CD4-positive, alpha-beta T cell (primary cell): ENCODE measurements around the gene DIO1. TPM values are rescaled to one million over a fixed set of nuclear protein-coding genes. Genes with fewer than 3 reads are reported as not detected.
A peak's percentile ranks its signal among the peaks of the same experiment; 100 is the strongest.

ENCODE experiments used
- ATAC-seq: fragments of 200-7000 bp; cut with Tn5 transposase; one replicate; pipeline ENCODE4 v1.10.0; 2022; ENCODE audit warnings: mild to moderate bottlenecking; ENCODE audit not compliant: poor library complexity
- CTCF ChIA-PET: fragments of 350-600 bp; sonication (Branson Sonifier 250); formaldehyde crosslinking; loops from one replicate; lab custom pipeline; 2021; ENCODE audit warnings: antibody characterized with exemption, inconsistent platforms; lab: Charles Lee
- POLR2A ChIA-PET: fragments of 350-600 bp; sonication (Branson Sonifier 250); formaldehyde crosslinking; loops from one replicate; lab custom pipeline; 2021; ENCODE audit warnings: antibody characterized with exemption, inconsistent platforms; lab: Charles Lee
- DNase-seq, 14 experiments: peaks; one replicate each; pipeline ENCODE4 v3.0.0-alpha.2; 2013 to 2020; ENCODE audit warnings: mixed read lengths in 2 of 14
- H3K27ac ChIP-seq, 2 donors: one replicate each; pipeline versions ENCODE4 v1.5.1 to v1.7.0; 2013; ENCODE audit warnings: low read length in 2 of 2, low read depth in 1 of 2, mild to moderate bottlenecking in 1 of 2
- H3K27me3 ChIP-seq, 2 experiments: 1 replicate in 1 of 2; 2 replicates in 1 of 2; pipeline versions ENCODE4 v1.6.1 to v1.7.0; 2013; ENCODE audit warnings: low read length in 2 of 2, control low read depth in 1 of 2, mild to moderate bottlenecking in 1 of 2, moderate library complexity in 1 of 2; ENCODE audit not compliant: insufficient read depth in 2 of 2, control insufficient read depth in 1 of 2
- H3K36me3 ChIP-seq: one replicate; pipeline ENCODE4 v1.6.1; 2013; ENCODE audit warnings: low read length, control low read depth; ENCODE audit not compliant: insufficient read depth
- H3K4me1 ChIP-seq: one replicate; pipeline ENCODE4 v1.6.1; 2013; ENCODE audit warnings: low read length, control low read depth; ENCODE audit not compliant: insufficient read depth
- H3K4me3 ChIP-seq: one replicate; pipeline ENCODE4 v1.5.1; 2013; ENCODE audit warnings: mild to moderate bottlenecking, low read length, moderate library complexity
- H3K9me3 ChIP-seq, 2 experiments: 1 replicate in 1 of 2; 2 replicates in 1 of 2; pipeline versions ENCODE4 v1.6.1 to v1.7.0; 2013; ENCODE audit warnings: low read length in 2 of 2, mild to moderate bottlenecking in 2 of 2, control low read depth in 1 of 2, moderate library complexity in 1 of 2; ENCODE audit not compliant: control insufficient read depth in 1 of 2, insufficient read depth in 1 of 2
- H3K27ac Mint-ChIP-seq: one replicate; pipeline ENCODE4 v1.8.0; 2020; ENCODE audit warnings: mixed read lengths
- H3K27me3 Mint-ChIP-seq: one replicate; pipeline ENCODE4 v1.8.0; 2021; ENCODE audit warnings: mixed read lengths
- H3K36me3 Mint-ChIP-seq: one replicate; pipeline ENCODE4 v1.8.0; 2021; ENCODE audit warnings: low read depth, mixed read lengths
- H3K4me1 Mint-ChIP-seq: one replicate; pipeline ENCODE4 v1.8.0; 2021; ENCODE audit warnings: low read depth, mixed read lengths
- H3K4me3 Mint-ChIP-seq: one replicate; pipeline ENCODE4 v1.8.0; 2020; ENCODE audit warnings: mild to moderate bottlenecking, mixed read lengths
- H3K9me3 Mint-ChIP-seq: one replicate; pipeline ENCODE4 v1.8.0; 2020; ENCODE audit warnings: mixed read lengths
- intact Hi-C, 2 experiments: fragments of 100-400 bp; cut with DNase I in 1 of 2; cut with micrococcal nuclease in 1 of 2; formaldehyde crosslinking; loops; one replicate each; pipeline versions ENCODE4 v1.15.1 to v1.9.0; 2023 to 2025; cut with DNase I, micrococcal nuclease
- total RNA-seq, 174 experiments: library from RNA in 2 of 174; stranded (reverse) in 2 of 174; gene quantifications; one replicate each; pipeline ENCODE4 v1.2.3 and lab custom pipeline; 2021 to 2026
- TF ChIP-seq, protein P1 (sequence below): fragments of 200-600 bp; IDR thresholded peaks from one replicate; pipeline ENCODE4 v1.8.0; 2022; ENCODE audit warnings: antibody characterized with exemption, mild to moderate bottlenecking

The DIO1 gene
- total RNA-seq, 2 experiments from 2014 or later: not detected

DNA sequence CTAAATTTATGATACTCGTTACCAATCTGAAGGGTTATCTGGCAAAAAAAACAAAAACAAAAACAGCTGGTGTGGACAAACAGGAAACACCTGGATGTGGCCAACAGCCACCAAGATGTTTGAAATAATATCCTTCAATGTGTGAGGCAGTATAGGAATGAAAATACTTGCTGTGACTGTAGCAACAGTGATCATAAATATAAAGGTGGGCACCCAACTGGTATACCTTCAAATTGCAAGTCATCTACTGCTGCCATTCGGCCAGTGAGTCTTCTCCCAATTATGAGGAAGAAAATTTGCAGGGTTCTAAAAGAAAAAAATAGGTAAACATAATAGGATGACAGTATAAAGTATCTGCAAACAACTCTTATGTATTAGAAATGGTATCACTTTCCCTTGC, 5.3 kb upstream of the DIO1 start:
- ATAC-seq (no peak), DNase-seq (no peak)
- peaks cover 18% of the 10 kb centered on the region for H3K4me1 ChIP-seq
- no peaks in the 10 kb centered on the region for H3K36me3 ChIP-seq
- peak overlapping the region; percentile 93 for H3K27ac Mint-ChIP-seq
- peak overlapping the region in 1 of 2 donors; percentile 3 for H3K27ac ChIP-seq
- H3K27me3 Mint-ChIP-seq: no peaks in the 10 kb centered on the region
- ChIA-PET POLR2A (no interaction called here), CTCF (no interaction called here)
- no peaks in the 10 kb centered on the region for H3K9me3 ChIP-seq
- no peaks in the 10 kb centered on the region for H3K27me3 ChIP-seq
- peaks cover 50% of the 10 kb centered on the region for H3K36me3 Mint-ChIP-seq
- peaks cover 49% of the 10 kb centered on the region for H3K4me1 Mint-ChIP-seq
- TF ChIP-seq, protein P1, sequence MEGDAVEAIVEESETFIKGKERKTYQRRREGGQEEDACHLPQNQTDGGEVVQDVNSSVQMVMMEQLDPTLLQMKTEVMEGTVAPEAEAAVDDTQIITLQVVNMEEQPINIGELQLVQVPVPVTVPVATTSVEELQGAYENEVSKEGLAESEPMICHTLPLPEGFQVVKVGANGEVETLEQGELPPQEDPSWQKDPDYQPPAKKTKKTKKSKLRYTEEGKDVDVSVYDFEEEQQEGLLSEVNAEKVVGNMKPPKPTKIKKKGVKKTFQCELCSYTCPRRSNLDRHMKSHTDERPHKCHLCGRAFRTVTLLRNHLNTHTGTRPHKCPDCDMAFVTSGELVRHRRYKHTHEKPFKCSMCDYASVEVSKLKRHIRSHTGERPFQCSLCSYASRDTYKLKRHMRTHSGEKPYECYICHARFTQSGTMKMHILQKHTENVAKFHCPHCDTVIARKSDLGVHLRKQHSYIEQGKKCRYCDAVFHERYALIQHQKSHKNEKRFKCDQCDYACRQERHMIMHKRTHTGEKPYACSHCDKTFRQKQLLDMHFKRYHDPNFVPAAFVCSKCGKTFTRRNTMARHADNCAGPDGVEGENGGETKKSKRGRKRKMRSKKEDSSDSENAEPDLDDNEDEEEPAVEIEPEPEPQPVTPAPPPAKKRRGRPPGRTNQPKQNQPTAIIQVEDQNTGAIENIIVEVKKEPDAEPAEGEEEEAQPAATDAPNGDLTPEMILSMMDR: no peak
- peak overlapping the region; percentile 98 for H3K4me3 ChIP-seq
- intact Hi-C loops: loop anchor here (1.0 to 5.0 kb wide), 6 partner anchors 58 to 1329 kb away; partner anchors contain the start of genes LRRC42 (in 2 of the 2), SSBP3 (in 1 of the 2), TCEANC2 (in 1 of the 2) and TMEM59 (in 1 of the 2)
- H3K4me3 Mint-ChIP-seq: peak overlapping the region; percentile 94
- no peaks in the 10 kb centered on the region for H3K9me3 Mint-ChIP-seq

DNA sequence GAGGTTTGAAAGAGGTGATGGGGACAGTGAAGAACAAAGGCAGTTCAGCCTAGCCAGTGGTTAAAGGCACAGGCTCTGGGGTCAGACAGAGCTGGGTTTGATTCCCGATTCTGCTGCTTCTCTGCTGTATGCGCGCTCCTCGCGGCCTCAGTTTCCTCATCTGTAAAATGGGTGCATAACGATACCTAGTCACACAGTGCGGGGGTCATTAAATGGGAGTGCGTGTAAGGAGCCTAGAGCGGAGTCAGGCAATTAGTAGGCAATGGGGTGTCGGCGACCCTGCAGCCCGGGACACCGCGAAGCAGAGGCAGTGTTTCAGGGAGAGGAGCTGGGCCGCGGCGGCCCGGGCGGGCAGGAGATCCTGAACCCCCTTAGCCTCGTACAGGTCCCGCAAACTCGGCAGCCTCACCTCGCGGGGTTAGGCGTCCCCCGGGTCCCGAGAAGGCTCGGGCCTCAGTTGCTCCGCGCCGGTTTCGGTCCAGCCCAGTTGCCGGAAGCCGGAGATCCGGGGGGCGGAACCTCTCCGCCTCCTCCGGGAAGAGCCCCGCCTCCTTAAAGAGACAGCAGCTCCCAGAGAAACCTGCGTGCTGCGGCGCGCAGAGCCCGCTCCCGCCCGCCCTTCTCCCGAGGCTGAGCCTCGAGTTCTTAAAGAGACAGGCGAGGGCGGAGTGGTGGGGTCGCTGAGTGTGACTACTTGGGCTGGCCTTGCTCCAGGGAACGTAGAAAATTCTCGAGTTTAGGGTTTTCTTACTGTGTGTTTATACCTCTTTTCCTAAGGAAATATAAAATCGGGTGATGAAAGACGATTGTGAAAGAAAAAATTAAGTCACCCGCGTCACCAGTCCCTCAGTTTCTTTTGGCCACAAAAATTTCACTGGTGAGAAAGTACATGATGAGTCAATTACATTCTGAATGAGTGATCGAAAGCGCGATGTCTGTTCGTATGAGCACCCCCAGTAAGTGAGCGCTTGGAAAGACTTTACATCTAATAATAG, 4.4 kb upstream of the DIO1 start, which contains the start of gene YIPF1:
Gene YIPF1 (minus strand): TSS at position 494 of the 995 bp plus-strand sequence. CDS start 860 bp downstream, outside the sequence.
- no peaks in the 10 kb centered on the region for H3K36me3 ChIP-seq
- peak within 1 kb of the TSS; percentile 93 for H3K27ac Mint-ChIP-seq
- H3K36me3 Mint-ChIP-seq: peaks cover 41% of the 10 kb centered on the region
- peak; percentile 99 for ATAC-seq
- no peaks in the 10 kb centered on the region for H3K9me3 Mint-ChIP-seq
- H3K4me1 Mint-ChIP-seq: peaks cover 44% of the 10 kb centered on the region
- DNase-seq: peak; percentile 69 to 92 (median 84)
- intact Hi-C loops: loop anchor here (1.0 to 5.0 kb wide), 8 partner anchors 51 to 1328 kb away; partner anchors contain the start of genes LRRC42 (in 2 of the 2), NDC1 (in 1 of the 2), PARS2 (in 1 of the 2) and SSBP3 (in 1 of the 2)
- TF ChIP-seq, protein P1: no peak
- H3K27me3 Mint-ChIP-seq: no peaks in the 10 kb centered on the region
- peak within 1 kb of the TSS; percentile 94 for H3K4me3 Mint-ChIP-seq
- CTCF ChIA-PET: interaction anchor here (0.5 to 1.8 kb wide), 3 partner anchors 11 to 143 kb away, joined by 3 to 8 read pairs (median 5); no protein-coding TSS in a partner anchor
- peaks cover 18% of the 10 kb centered on the region for H3K4me1 ChIP-seq
- H3K9me3 ChIP-seq: no peaks in the 10 kb centered on the region
- H3K27ac ChIP-seq: peak within 1 kb of the TSS; percentile 29 to 45
- no peaks in the 10 kb centered on the region for H3K27me3 ChIP-seq
- peak within 1 kb of the TSS; percentile 98 for H3K4me3 ChIP-seq
- POLR2A ChIA-PET: interaction anchor here (0.8 to 2.8 kb wide), 5 partner anchors 29 to 518 kb away, joined by 3 to 31 read pairs (median 5); partner anchors contain the start of genes IFT25, LRRC42, NDC1 and TCEANC2

DNA sequence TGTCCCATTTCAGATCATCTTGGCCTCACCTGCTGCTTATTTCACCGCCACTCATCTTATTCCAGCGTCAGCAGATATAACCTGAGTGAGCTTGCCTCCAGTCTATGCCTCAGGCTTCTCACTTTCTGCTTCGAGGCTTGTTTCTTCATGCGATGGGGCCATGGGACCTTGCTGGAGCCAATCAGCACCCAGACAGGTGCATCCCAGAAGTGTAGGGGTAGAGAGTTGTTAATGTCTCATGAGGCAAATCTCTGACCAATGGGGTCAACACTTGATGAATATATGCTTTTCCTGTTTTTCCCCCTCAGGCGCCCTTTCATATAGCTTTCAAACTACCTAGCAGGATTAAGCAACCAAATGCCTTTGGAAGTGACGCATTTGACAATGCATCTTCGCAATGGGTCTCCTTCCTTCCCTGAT, 3.5 kb upstream of the DIO1 start:
- Mint-ChIP-seq H3K4me1 (peaks cover 38% of the 10 kb centered on the region), H3K27me3 (no peaks in the 10 kb centered on the region), H3K4me3 (peak overlapping the region; percentile 94), H3K27ac (peak overlapping the region; percentile 93), H3K36me3 (peaks cover 33% of the 10 kb centered on the region), H3K9me3 (no peaks in the 10 kb centered on the region)
- POLR2A ChIA-PET: interaction anchor here (1.6 to 2.8 kb wide), 2 partner anchors 55 to 163 kb away, joined by 5 to 31 read pairs; partner anchors contain the start of genes IFT25, LRRC42, TCEANC2 and TMEM59
- CTCF ChIA-PET: interaction anchor here (1.8 kb wide), 1 partner anchor 69 kb away, joined by 8 read pairs; no protein-coding TSS in a partner anchor
- ATAC-seq: no peak
- peak overlapping the region in 1 of 2 donors; percentile 45 for H3K27ac ChIP-seq
- H3K27me3 ChIP-seq: no peaks in the 10 kb centered on the region
- peak in 1 of 14 experiments; percentile 20 for DNase-seq
- H3K36me3 ChIP-seq: no peaks in the 10 kb centered on the region
- peaks cover 18% of the 10 kb centered on the region for H3K4me1 ChIP-seq
- peak overlapping the region; percentile 98 for H3K4me3 ChIP-seq
- TF ChIP-seq, protein P1: no peak
- no peaks in the 10 kb centered on the region for H3K9me3 ChIP-seq
- intact Hi-C loops: loop anchor here in 1 of 2 experiments (1.0 to 5.0 kb wide), 2 partner anchors 52 to 872 kb away; partner anchors contain the start of genes NDC1 and PARS2
